Stimulated activated CD8-positive, alpha-beta memory T cell treated with anti-CD3 and anti-CD28 coated beads, Interleukin-4, amount 100 ng/mL, for 24 hours (primary cell): Measurements from ENCODE around the gene HOXD3.

Experiments
- DNase-seq: peaks from one replicate; pipeline ENCODE4 v3.0.0-alpha.2; 2020; ENCODE audit warnings: low read depth

The HOXD3 gene

GRCh38 chr2:176177580-176178037 is 20.5 kb downstream of the HOXD3 start:
- no peak for DNase-seq

GRCh38 chr2:176178038-176178756 is 21.1 kb downstream of the HOXD3 start:
- no peak for DNase-seq

DNA sequence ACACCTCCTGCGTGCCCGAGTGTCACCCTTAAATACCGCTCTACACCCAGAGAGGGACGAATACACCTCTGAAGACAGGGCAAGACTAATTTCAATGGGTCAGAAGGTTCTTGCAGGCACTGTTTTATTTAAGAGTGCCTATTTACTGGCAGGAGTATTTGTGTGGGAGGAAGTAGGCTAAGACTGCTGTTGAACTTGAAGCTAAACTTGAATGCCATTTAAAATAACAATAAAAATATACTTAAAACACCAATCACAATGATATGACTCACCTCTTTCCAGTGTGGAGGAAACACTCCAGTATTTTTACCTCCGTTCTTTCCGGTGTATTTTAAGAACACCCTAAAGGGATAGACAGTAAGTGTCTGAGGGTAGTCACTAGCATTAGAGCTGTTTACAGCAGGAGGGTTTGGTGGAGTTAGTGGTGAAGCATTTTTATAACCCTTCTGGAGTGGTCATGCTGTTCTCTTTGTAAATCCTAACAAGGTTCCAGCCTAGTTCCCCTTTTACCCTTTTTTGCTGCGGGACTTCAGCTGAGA is 21.7 kb downstream of the HOXD3 start:
- no peak for DNase-seq

DNA sequence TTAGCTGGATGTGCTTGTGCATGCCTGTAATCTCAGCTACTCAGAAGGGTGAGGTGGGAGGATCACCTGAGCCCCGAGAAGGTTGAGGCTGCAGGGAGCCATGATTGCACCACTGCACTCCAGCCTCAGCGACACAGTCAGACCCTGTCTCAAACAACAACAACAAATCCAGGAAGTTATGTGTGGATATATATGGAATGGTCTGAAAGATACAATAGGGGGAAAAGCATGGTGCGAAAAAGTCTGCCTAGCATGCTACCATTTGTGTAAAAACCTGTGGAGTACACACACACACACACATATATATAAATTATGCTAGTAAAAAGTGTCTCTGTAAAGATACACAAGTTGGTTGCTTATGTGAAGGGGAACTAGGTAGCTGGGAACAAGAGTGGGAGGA is 24.4 kb downstream of the HOXD3 start:
- no peak for DNase-seq

- no peak for DNase-seq
These were observed 25.6 kb downstream of the HOXD3 start for GRCh38 chr2:176182671-176183070.

- DNase-seq = no peak
These were observed 27.6 kb downstream of the HOXD3 start for GRCh38 chr2:176184749-176185148.

- DNase-seq = no peak
These were observed 28.9 kb downstream of the HOXD3 start for GRCh38 chr2:176186024-176186423.

DNA sequence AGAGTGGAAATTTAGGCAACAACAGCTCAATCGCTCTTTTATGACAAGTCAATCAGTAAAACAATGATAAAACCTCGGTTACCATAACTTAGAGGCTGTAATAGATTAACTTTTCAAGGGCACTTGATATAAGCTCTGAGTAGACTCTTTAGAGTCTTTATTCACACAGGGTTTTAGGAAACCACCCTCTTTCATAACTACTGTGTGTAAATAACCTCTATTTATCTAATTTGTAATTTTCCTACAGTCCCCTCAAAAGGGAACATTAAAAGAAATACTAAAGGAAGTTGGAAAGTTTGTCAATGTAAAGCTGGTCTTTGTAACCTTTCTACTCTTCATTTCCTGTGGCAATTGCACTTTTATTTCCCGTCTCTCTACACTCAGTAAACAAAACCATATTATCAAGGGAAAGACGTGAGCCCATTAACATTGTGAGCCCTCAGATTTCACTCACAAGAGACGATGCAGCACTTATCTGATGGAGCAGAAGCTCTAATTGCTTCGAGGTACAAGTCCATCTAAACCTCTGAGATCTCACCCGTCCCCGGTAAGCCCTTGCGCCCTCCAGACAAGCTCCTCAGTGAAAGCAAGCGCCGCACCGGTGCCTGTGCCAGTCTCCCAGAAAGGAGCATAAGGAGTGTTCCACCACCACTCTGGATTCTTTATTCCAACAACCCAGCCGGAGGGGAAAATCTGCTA is 30.2 kb downstream of the HOXD3 start:
- no peak for DNase-seq

DNA sequence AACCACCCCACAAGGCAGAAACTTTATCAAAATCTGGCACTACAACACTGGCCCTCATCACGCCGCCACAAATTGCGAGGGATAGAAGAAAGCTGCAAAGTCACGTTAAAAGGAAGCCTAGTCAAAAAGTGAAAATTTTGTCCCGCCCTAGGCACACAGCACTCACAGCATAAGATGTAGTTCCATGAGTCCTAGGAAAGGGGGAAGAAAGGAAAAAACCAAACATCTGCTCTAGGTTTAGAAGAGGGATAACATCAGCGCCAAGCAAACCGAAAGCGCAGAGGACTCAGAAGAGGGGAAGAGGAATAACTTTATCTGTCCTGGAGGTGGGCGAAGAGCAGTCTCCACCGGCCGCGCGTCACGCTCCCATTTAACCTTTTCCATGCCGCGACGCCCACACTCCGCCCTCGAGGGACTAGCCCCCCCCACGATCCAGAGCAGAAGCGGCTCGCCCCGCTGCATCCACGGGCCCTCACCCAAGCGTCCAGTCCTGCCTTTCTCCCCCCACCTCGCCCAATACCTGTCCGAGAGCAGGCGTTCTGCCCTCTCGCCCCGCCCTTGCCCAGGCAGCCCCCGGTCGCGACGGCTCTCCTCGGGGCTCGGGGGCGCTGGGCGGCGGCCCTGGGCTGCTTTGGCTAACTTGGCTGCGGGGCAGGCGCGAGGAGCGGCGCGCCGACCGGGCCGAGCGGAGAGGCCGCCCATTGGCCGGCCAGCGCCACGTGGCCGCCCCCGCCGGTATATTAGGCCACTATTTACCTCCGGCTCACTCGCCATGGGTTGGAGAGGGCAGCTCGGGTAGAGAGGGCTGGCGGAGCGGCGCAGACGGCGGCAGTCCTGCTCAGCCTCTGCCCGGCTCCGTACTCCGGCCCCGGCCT is 31.0 kb downstream of the HOXD3 start, which contains the start of gene HOXD1:
Gene HOXD1 (plus strand): TSS at position 770 of the 875 bp plus-strand sequence. CDS start 134 bp downstream, outside the sequence.
- no peak for DNase-seq

DNA sequence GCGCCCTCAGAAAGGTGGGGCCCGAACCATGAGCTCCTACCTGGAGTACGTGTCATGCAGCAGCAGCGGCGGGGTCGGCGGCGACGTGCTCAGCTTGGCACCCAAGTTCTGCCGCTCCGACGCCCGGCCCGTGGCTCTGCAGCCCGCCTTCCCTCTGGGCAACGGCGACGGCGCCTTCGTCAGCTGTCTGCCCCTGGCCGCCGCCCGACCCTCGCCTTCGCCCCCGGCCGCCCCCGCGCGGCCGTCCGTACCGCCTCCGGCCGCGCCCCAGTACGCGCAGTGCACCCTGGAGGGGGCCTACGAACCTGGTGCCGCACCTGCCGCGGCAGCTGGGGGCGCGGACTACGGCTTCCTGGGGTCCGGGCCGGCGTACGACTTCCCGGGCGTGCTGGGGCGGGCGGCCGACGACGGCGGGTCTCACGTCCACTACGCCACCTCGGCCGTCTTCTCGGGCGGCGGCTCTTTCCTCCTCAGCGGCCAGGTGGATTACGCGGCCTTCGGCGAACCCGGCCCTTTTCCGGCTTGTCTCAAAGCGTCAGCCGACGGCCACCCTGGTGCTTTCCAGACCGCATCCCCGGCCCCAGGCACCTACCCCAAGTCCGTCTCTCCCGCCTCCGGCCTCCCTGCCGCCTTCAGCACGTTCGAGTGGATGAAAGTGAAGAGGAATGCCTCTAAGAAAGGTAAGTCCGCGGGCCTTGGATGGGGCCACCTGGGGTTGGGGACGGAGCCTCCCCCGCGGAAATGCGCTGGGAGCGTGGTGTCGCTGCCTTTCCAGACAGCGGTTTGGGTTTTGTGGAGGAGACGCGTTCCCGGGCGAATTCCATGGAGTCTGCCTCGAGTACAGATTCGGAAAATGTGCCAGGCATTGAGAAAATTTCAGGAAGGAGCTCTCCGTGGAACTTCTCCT is 31.9 kb downstream of the HOXD3 start:
- no peak for DNase-seq

DNA sequence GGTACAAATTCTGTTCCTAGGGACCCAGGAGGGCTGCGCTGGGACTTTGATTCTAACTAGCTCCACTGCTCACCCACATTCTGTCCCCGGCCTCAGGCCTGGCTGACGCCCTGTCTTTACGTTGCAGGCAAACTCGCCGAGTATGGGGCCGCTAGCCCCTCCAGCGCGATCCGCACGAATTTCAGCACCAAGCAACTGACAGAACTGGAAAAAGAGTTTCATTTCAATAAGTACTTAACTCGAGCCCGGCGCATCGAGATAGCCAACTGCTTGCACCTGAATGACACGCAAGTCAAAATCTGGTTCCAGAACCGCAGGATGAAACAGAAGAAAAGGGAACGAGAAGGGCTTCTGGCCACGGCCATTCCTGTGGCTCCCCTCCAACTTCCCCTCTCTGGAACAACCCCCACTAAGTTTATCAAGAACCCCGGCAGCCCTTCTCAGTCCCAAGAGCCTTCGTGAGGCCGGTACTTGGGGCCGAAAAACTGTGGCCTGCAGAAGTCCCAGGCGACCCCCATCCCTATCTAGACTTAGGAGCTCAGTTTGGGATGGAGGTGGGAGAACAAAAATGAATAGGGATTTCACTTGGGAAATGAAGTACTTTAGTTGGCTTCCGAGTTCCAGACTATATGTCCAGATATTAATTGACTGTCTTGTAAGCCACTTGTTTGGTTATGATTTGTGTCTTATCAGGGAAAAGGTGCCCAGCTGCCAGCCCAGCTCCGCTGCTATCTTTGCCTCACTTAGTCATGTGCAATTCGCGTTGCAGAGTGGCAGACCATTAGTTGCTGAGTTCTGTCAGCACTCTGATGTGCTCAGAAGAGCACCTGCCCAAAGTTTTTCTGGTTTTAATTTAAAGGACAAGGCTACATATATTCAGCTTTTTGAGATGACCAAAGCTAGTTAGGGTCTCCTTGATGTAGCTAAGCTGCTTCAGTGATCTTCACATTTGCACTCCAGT is 32.9 kb downstream of the HOXD3 start:
- no peak for DNase-seq

DNA sequence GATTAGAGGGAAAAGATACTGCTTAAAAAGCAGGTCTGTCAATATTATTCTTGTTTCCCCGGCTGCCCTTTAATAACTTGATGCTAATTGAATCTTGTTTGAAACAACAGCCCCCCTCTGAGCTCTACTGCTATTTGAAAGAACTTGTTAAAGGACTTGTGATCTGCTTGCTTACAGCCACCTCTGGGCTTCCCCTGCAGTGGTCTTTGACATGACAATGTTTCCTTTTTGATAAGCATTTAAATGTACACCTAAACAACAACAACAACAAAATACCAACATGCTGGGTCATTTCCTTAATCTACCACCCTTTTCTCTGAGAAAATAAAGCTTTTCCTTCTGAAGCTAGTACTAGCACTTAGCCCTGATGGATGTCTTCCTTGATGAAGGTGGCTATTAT is 35.2 kb downstream of the HOXD3 start:
- DNase-seq = no peak

DNA sequence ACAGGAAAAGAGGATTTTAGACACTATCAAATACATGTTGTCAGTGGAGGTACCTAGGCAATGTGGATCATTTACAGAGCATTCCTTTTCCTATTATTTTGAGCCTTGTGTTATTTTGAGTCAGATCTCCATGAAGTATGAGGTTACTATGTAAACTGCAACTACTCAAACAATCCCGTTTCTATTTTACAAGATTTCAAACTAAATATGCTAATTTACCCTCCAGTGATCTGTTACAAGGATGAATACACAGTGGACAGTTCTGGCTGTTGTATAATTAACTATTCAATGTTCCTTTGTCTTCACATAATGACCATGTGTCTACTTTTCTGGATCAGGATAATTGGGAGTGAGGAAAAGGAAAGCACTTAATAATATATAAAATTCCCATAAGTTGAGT is 35.9 kb downstream of the HOXD3 start:
- no peak for DNase-seq

DNA sequence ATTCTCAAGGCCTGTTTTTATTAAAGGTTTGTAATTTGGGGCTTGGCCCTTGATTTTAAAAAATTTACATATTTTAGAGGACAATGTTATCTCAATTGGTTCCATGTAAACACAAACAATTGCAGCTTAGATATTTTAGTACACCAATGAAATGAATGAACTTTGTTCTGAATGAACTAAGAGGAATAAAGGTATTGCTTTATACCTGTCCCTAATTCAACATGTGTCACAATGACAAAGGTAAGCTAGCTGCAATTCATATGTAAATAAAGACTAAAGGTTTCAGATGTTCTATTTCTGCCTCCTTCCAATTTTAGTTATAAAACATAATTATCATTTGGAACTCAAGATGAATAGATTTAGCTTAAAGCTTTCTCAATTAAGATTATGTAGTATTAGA is 42.8 kb downstream of the HOXD3 start:
- DNase-seq = no peak

GRCh38 chr2:176200971-176201370 is 43.9 kb downstream of the HOXD3 start:
- no peak for DNase-seq

GRCh38 chr2:176202491-176202890 is 45.4 kb downstream of the HOXD3 start:
- DNase-seq = no peak

- DNase-seq = no peak
These were observed 48.0 kb downstream of the HOXD3 start for GRCh38 chr2:176205126-176205525.

- DNase-seq = no peak
These were observed 49.0 kb downstream of the HOXD3 start for GRCh38 chr2:176206136-176206535.

DNA sequence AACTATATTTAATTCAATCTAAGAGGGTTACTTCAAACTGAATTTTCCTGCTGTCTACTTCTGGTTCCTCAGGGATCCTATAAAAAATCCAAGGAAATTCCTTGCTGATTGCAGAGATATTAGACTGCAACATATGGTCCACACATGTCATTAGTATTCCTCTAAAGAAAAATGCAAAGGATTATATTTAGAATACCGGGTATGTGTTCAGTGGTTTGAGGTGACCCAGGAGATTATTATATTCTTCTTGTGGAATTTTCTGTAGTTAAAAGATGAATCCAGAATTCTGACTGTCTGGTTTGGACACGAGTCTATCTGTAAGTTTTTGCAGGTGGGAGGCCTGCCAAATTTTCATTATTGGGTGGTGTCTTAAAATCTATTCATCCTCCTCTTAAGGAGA is 49.6 kb downstream of the HOXD3 start:
- DNase-seq = no peak

GRCh38 chr2:176211110-176211509 is 54.0 kb downstream of the HOXD3 start:
- no peak for DNase-seq
